ENCODE measurements around the gene OGFOD1. TPM values are rescaled to one million over a fixed set of nuclear protein-coding genes. Genes with fewer than 3 reads are reported as not detected.

OGFOD1 gene
- 10 to 100 TPM; 33.8 to 35.2 TPM for total RNA-seq
- long read RNA-seq, donor 1, full-length matches to known transcripts = 8 of 9 reads
- long read RNA-seq, donor 1, partial matches to known transcripts = 0 of 9 reads
- long read RNA-seq, donor 1, other reads (novel, unspliced or antisense) = 1 of 9 reads
- long read RNA-seq, donor 2, full-length matches to known transcripts = 24 of 28 reads
- long read RNA-seq, donor 2, partial matches to known transcripts = 4 of 28 reads
- long read RNA-seq, donor 2, other reads (novel, unspliced or antisense) = 0 of 28 reads

DNA sequence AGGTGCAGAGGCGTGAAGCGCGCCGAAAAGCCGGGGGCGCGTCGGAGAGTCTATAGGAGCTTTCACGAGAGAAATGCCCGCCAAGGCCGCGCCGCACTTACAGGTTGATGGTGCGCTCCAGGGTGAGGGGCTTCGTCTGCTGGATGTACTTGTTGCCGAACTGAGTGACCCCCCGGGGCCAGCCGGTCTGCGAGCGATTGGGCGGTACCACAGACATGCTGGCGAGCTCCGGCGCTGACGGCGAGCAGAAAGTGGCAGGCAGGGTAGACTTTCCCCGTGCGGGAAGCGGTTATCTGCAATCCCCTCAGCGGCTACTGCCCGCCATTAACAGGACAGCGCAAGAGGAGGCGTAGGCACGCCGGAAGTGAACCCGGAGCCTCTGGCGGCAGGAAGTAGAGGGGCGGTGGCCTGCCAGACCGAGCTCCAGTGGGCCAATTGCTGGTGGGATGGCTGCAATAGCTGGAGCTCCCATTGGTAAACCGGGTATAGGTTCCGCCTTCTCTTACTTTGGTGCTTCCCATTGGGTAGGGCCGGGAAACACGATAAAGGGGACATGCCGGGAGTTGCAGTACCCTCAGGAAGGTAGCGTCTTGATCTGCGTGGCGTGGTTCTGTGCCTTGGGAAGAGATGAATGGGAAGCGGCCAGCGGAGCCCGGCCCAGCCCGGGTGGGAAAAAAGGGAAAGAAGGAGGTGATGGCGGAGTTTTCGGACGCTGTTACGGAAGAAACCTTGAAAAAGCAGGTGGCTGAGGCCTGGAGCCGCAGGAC lies at the start of gene OGFOD1, which contains the start of gene NUDT21:
TSS of gene OGFOD1 (plus strand) at position 569 of the 767 bp plus-strand sequence. CDS start at position 628, 59 bp downstream.
TSS of gene NUDT21 (minus strand) at position 347 of the 767 bp plus-strand sequence. CDS start at position 217, 130 bp downstream.
- peak; percentile 97 for DNase-seq (ENCODE audit: low spot score)
- intact Hi-C loops (cut with DNase I) = no loop called here

DNA sequence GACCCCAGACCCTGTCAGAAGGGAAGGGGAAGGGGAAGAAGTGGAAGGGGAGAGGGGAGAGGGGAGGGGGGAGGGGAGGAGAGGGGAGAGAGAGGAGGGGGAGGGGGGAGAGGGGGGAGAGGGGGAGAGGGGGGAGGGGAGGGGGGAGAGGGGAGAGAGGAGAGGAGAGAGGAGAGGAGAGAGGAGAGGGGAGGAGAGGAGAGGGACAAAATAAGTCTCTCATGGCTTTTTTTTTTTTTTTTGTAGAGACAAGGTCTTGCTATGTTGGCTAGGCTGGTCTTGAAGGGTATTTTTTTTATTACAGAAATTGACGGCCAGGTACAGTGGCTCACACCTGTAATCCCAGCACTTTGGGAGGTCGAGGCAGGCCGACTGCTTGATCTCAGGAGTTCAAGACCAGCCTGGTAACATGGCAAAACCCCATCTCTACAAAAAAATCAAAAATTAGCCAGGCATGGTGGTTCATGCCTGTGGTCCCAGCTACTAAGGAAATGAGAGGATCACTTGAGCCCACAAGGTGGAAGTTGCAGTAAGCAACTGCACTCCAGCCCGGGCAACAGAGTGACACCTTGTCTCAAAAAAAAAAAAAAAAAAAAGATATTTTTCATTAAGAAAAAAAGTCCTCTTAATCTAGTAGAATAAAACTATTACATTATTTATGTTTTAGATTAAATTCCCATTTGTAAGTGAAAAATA lies 45.2 kb upstream of the OGFOD1 start:
- no peak for DNase-seq (ENCODE audit: low spot score)
- intact Hi-C loops (cut with DNase I) = no loop called here

DNA sequence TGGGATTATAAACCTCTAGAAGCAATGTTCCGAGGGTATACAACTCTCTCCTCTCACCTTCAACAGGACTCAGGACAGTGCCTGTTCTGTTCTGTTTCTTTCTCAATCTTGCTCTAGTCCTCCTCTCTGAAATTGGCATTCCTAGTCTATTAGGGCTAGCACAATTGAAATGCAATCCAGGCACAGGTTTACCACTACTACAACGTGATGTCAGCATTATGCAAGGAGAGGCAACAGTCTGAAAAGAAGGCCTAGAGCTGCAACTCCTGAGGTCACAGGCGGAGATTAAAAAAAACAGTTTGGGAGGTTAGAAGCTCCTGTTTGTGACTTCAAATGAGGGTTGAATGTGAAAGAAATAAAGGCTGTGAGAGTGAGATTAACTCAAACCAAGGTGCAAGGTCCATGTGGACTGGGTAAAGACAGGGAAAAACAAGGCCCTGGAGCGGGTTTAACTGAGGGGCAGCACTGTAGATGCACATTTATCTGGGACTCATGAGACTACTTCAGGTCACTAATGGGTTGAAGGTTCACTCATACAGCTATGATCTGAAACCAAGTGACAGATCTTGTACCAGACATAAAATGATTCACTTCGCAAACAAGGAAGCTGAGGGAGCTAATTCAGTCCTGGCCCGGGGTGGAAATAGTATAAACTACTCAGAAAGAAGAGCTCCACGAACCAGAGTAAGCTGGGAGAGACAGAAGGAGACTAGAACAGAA lies 42.8 kb upstream of the OGFOD1 start:
- no peak for DNase-seq (ENCODE audit: low spot score)
- intact Hi-C loops (cut with DNase I) = no loop called here

DNA sequence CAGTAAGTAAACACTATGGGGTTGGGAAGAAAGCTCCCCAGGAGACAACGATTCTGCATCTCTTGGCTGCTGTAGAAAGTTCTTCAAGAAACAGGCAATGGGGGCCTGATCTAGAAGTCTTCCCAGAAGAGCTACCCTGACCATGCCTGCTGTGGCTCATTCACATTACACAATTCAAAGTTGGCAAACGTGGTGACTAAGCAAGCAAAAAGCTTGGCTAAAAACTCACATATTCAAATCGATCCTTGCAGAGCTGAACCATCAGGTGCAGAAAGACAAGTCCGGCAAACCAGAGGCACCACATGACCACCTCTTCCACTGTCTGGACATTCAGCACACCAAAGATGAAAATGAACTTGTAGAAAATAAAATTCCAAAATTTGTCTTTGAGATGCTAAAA lies 42.2 kb upstream of the OGFOD1 start:
- intact Hi-C loops (cut with DNase I) = no loop called here
- DNase-seq (ENCODE audit: low spot score) = no peak

DNA sequence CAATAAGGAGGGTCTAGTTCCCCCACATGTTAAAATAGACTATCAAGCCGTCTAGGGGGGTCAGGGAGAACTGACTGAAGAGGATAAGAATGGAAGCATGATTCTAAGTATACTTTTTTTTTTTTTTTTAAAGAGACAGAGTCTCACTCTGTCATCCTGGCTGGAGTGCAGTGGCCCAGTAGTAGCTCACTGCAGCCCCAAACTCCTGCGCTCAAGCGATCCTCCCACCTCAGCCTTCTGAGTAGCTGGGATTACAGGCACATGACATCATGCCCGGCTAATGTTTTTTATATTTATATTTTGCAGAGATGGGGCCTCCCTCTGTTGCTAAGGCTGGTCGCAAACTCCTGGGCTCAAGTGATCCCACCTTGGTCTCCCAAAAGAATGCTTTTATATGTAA lies 40.2 kb upstream of the OGFOD1 start:
- no peak for DNase-seq (ENCODE audit: low spot score)
- intact Hi-C loops (cut with DNase I) = no loop called here

DNA sequence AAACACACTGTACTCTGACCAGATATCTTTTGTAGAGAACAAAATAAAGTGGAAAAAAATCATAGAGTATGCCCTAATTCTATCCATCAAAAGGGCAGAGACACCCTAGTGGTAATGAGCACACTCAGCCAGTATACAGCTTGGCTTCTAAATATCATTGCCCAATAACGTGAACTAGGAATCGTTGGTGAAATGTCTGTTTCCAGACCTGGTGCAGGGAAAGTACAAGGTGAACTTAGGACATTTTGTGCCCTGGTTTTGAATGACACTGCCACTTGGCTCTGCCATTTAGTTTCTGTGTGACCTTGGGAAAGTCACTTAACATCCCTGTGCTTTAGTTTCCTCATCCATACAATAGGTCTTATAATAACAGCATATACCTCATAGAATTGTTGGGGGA lies 39.7 kb upstream of the OGFOD1 start:
- no peak for DNase-seq (ENCODE audit: low spot score)
- intact Hi-C loops (cut with DNase I) = no loop called here

DNA sequence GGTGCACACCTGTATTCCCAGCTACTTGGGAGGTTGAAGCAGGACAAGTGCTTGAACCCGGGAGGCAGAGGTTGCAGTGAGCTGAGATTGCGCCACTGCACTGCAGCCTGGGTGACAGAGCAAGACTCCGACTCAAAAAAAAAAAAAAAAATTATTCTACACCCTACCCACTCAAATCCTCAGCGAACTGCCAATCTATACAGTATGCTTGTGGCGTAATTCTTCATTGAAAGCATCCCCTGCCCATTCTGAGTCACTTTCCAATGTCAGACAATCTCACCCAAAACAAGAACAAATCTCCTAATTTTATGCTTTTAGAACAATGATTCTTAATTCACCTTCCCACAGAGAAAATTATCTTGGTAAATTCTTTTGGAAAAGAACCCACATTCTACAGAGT lies 38.0 kb upstream of the OGFOD1 start:
- DNase-seq (ENCODE audit: low spot score) = no peak
- intact Hi-C loops (cut with DNase I) = no loop called here

DNA sequence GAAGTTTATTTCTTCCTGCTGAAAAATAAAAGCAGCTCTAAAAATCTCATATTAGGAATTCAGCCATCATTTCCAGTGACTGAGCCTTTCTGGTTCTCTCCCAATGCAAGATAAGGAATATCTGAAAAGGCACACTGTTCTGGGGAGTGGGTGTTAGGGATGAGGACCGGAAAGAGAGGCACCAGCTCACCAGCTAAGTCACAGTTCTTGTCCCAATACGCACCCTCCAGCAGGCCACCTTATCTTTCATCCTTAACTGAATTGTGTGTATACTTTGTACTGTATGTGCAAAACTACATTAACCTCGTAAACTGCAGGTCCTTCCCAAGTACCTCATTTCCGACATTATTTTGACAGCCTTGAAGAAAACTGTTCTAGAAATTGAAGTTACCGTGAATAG lies 37.0 kb upstream of the OGFOD1 start:
- intact Hi-C loops (cut with DNase I) = no loop called here
- no peak for DNase-seq (ENCODE audit: low spot score)

DNA sequence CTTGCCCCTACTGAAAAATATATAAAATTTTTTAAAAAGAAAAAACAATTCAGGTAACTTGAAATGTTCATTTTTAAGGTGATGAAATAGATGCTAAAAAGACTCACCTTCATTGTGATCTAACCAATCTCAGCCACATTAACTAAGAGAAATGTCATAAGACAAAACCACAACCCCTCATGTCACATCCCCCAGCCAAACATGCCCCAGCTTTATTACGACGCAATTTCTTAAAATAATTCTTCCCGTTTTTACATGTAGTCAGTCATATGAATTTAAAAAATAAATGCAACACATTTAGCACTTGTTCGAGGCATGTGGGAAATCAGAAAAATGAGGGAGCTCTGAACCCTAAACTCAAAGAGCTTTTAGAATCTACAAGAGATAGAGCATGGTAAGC lies 35.5 kb upstream of the OGFOD1 start:
- no peak for DNase-seq (ENCODE audit: low spot score)
- intact Hi-C loops (cut with DNase I) = no loop called here

DNA sequence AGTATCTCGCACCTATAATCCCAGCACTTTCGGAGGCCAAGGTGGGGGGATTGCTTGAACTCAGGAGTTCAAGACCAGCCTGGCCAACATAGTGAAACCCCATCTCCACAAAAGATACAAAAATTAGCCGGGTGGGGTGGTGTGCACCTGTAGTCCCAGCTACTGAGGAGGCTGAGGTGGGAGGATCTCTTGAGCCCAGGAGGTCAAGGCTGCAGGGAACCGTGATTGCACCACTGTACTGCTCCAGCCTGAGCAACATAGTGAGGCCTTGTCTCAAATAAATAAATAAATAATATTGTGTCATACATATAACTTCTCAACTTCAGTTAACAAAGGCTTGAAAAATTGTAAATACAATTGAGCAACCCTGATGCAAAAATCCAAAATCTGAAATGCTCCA lies 34.2 kb upstream of the OGFOD1 start:
- DNase-seq (ENCODE audit: low spot score) = no peak
- intact Hi-C loops (cut with DNase I) = no loop called here

DNA sequence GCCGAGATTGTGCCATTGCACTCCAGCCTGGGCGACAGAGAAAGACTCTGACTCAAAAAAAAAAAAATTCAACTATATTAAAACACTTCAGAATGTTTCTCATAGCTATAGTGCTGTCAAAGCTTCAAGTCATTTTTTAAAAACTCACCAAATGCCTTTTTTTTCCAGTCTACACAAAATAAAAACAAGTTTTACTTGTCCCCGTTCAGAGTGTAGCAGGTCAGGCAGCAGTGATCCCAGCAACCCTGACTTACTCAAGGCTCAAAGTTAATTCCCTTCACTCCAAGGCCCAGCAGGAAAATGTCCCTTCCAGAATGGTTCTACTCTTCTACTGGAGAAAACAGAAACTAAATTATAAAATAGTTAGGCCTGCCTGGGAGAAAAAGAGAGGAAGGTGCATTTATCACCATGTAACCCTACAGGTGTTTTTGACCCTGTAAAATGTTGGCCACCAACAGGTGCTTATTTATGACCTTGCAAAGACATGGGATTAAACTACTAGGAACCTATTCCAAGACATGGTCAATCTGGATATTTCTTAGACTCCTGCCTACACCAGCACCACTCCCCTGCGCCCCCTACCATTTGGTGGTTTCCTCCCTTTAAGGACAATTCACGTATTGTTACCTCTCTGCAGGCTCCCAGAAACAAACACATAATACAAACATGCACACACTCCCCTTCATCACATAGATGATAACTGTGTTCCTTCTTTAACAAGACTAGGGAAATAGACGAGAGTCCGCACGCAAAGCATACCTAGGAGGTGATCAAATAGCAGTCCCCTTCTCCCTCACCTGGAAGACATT lies 31.4 kb upstream of the OGFOD1 start:
- intact Hi-C loops (cut with DNase I) = no loop called here
- no peak for DNase-seq (ENCODE audit: low spot score)

DNA sequence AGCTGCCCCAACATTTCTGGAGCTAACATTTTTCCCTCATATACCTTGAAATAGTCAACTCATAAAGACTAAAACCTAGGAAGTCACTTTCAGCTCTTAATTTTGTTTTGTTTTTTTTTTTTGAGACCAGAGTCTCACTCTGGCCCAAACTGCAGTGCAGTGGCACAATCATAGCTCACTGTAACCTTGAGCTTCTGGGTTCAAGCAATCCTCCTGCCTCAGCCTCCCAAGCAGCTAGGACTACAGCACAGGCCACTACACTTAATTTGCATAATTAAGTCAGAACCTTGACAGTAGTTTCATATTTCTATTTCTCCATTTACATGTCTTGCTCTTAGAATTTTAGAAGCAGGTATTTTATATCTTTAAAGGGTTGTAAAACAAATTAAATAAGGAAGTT lies 30.7 kb upstream of the OGFOD1 start:
- intact Hi-C loops (cut with DNase I) = no loop called here
- no peak for DNase-seq (ENCODE audit: low spot score)

DNA sequence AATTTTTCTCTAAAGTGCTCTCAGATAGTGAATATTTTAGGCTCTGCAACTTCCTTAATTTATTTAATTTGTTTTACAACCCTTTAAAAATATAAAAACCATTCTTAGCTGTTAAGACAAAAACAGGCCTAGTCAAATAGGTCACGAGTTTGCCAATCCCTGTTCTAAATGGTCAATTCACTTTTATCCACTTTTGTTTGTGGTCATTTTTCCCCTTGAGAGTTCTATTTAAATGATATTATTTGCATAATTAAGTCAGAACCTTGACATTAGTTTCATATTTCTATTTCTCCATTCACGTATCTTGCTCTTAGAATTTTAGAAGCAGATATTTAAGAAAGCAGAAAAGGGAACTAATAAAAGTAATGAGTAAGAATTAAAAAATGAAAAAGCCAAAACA lies 30.0 kb upstream of the OGFOD1 start:
- no peak for DNase-seq (ENCODE audit: low spot score)
- intact Hi-C loops (cut with DNase I) = no loop called here

DNA sequence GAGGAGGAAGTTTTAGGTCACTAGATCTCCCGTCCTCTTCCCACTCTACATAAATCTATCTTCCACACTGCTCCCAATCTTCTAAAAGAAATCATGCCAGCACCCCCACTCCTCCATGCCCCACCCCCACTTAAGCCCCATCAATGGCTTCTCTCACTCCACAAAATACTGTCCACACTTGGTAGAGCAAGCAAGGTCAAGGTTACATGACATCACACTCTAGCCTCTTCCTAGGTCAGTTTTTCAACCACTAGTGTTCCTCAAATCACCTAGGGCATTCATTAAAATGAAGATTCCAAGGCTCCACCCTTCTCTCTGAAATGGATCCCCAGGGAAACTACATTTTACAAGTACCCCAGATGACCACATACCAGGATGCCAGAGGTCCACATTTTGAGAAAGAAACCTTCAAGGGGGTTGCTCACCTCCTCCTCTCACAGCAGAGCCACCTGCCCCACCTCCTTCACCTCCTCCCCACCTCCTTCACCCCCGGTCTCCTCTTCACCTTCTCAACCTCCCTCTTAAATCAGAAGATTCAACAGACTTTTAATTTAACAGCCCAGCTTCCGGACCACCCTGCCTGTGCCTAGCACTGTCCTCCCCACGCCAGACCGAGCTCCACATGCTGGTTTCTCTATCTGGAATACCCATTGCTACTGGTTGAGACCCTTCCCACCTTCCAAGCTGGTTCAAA lies 29.2 kb upstream of the OGFOD1 start:
- no peak for DNase-seq (ENCODE audit: low spot score)
- intact Hi-C loops (cut with DNase I) = no loop called here

DNA sequence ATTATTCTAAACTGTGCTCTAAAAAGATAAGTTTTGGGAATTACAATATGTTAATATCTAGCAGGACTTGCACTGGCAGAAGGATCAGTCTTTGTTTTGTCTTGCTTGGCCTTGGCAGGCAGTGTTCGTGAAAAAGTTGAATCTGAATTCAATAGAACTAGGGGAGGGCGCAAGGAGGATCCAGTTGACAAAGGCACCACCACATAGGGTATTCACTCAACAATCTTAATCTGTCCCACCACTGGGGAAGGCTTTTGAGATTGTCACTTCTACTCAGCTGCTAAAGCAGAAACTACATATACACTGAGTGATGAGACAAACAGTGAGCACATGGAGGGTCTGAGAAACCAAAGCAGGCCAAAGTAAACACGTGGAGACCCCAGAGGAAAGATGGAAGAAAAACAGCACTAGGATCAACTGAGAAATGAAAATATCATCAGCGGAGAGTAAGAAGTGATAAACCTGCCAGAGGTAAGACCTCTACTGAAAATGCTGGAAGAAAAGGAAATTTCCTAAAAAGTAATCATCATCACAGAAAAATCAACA lies 28.4 kb upstream of the OGFOD1 start:
- DNase-seq (ENCODE audit: low spot score) = no peak
- intact Hi-C loops (cut with DNase I) = no loop called here

DNA sequence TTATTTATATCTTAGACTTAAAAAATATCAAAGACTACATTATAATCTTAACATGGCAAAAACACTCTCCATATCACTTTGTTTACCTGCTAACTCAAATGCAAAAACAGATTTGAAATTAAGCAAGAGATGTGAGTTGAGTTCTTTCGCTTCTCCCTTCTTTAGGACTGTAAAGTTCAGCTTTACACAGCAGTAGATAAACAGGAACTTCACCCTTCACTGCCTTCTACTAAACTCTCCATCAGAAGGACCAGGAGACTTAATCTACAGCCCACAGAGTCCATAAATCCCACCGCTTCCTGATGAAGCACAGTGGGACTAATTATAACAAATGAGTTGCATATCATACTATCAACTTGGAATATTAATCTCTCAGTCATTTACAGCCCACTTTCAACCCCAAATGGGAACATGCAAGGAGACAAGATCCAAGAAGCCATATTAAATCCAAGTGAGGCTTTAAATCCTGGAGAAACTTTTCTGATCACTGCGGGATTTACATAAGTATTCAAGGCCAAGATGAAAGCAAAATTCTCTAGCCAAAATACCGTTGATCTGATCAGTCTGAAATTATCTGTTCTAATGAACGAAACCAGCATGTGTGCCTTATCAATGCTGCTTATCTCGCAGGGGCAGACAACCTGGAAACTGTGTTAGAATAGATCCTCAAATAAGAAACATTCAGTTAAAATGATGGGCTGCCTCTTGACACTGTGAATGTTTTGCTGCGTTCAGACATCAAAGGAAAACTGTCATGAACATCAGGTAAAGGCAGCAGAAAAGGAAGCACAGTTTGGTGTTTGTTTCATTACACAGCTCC lies 27.6 kb upstream of the OGFOD1 start:
- no peak for DNase-seq (ENCODE audit: low spot score)
- intact Hi-C loops (cut with DNase I) = no loop called here

DNA sequence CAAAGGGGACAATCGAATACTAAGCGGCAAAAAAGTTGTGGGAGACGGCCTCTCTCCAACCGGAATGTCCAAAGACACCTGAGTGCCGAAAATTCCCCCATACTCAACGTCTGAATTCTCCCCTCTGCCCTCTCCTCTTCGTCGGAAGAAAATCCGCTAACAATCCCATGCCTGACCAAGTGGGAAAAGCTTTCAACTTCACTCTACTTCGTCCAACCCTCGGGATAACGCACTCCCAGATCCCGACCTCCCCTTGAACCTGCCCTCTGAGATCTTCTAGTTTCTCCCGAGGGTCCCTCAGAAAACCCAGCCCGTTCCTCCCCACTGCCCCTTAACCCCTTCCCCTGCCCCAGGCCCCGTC lies 27.0 kb upstream of the OGFOD1 start:
- DNase-seq (ENCODE audit: low spot score) = no peak

More for the DNA sequence above, 27.0 kb upstream of the OGFOD1 start:
- intact Hi-C loops (cut with DNase I) = no loop called here
